ENCODE measurements around the gene CDC20.
A peak's percentile ranks its signal among the peaks of the same experiment; 100 is the strongest.
"Not testable (repeated sequence)": the region's sequence is repeated elsewhere in the genome, so short reads cannot be mapped to it uniquely, and the experiment has no call there.

Gene CDC20

DNA sequence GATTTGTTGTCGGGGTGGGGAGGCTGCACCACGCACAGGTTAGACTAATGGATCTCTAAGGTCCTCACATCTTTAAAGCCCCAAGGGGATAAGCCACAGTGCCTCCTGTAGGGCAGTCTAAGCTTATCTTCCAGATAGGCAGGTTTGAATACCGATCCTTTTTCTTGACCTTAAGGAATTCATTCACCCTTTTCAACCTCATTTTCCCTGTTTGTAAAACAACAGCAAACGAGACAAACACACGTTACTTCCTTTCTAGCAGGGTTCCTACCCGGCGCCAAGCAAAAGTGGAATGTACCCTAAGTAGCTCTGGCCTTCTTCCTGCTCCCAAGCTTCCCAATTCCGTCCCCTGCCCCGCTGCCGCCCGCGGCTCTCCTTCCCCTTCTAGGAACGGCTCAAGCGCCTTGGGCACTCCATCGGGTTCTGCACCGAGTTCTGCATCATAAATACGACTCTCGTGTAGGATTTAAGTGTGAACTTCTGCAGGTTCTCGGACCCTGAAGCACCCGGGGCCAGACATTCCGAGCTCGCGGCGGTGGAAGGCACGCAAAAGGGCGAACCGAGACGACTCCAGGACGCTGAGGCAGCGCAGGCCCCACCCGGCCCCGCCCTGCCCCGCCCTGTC is 548 bp upstream of the CDC20 start:
- peak; percentile 36 for DNase-seq

DNA sequence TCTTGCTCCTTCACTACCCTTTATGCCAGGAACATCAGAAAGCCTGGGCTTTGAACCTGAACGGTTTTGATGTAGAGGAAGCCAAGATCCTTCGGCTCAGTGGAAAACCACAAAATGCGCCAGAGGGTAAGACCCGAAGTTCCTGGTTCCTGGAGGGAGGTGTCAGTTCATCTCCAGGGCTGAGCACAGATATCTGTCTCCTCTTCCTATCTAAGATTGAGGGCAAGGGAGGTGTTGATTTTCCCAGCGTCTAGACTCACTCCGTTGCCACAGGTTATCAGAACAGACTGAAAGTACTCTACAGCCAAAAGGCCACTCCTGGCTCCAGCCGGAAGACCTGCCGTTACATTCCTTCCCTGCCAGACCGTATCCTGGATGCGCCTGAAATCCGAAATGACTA is 915 bp downstream of the CDC20 start:
- DNase-seq: no peak

DNA sequence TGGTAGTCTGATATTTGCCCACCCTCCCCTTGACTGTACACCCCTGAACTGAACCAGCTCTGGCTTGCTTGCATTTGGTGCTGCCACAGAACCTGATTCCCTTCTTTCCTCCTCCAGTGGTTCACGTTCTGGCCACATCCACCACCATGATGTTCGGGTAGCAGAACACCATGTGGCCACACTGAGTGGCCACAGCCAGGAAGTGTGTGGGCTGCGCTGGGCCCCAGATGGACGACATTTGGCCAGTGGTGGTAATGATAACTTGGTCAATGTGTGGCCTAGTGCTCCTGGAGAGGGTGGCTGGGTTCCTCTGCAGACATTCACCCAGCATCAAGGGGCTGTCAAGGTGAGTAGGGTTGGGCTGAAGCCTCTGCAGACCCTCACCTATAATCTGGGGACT is 1.8 kb downstream of the CDC20 start:
- no peak for DNase-seq

DNA sequence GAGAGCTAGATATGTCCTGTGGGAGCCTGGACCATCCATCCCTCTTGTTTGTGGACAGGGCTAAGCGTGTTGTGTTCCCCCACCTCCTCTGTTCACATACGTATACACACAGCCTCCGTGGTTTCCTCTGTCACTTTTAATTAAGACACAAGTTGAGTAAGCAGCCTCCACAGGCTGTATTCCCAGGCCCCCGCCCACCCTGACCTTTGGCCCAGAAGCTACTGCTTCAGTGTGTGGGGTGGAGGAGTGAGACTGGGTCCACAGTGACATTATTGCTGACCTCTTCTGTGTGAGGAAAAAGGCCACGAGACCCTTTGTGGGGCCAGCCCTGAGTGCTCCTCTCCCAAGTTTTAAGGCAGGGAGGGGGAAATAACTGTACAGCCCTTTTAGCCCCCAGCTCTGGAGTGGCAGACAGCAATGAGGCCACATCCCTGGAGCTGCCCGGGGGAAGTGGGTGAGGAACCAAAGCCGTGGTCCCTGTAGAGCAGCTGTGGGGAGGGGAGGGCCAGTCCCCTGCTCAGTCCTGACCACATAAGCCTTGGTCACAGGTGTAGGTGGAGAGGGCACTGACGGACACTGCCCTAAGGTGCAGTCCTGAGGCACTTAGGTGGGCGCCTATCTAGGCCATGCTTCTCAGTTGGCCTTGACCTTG is 4.6 kb downstream of the CDC20 start:
- DNase-seq: peak; percentile 35

DNA sequence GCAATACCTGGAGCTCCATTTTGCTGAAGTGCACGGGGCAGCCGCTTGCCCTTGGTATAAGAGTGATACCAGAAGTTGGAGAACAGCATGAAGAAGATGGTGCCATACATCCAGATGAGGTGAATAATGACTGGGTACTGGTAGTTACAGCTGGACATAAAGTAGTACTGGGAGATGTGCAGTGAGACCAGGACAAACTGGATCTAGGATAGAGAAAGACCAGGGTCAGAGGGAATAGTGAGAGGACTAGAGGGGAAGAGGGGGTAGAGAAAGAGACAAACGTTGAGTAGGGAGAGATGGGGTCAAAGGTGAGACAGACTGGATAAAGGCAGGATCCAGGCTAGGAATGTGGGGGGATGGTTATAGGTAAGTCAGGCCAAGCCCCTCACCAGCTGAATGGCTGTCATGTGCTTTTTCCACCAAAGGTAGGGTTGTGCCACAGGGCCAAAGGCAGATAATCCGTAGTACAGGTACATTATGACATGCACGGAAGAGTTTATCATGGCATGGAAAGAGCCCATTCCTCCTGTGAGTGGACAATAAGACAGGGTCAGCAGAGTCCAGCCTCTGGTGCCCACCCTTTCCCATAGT is 5.2 kb downstream of the CDC20 start:
- no peak for DNase-seq

DNA sequence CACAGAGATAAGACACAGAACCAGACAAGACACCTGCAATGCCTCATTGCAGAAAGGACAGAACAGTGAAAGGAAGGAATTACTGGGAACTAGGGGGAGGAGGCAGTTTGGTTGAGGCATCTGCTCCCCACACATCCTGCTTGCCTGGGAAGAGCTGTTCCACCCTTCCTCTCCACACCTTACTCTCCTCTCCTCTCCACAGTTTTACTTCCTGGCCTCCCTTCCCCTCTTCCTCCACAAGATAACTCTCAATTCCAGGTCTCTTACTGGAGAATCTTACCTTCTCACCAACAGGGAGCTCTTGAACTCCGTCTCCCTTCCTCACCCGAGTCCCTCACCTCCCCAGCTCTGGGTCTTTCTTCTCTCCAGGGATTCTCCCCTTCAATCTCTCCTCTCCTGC is 6.9 kb downstream of the CDC20 start:
- DNase-seq: no peak

DNA sequence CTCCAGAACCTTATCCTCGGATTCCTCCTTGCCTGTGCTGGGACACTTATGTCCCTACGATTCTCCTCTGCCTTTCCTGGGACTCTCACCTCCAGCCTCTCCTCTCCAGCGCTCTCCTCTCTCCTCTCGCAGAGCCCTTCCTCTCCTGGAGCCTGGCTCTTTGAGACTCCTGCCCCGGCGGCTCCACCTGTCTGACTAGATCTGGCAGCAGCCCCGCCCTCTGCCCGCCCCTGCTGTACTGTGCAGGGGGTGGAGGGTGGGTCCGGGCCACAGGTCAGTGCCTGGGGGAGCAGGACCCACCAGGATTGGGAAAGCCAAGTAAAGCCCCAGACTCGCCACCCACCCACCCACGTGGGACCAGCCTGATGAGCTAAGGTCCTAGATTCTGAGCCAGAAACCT is 7.4 kb downstream of the CDC20 start:
- peak; percentile 42 for DNase-seq

DNA sequence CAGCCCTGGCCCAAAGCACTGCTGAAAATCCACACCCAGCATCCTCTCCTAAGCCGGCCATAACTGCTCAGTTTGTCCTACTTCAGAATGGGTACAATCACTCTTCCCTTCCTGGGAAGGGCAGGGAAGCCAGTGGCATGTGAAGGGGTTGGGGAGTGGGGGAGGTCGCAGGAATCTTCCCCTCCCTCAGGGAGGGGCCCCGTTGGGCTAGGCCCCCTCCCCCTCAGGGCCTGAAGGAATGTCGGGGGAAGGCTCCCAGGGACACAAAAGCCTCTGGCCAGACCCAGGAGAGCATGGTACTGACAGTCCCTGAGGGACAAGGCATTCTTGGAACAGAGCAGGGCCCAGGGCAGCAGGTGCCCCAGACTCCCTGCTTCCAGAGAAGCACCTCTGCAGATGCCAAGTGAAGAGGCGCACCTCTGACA is 7.8 kb downstream of the CDC20 start:
- no peak for DNase-seq

DNA sequence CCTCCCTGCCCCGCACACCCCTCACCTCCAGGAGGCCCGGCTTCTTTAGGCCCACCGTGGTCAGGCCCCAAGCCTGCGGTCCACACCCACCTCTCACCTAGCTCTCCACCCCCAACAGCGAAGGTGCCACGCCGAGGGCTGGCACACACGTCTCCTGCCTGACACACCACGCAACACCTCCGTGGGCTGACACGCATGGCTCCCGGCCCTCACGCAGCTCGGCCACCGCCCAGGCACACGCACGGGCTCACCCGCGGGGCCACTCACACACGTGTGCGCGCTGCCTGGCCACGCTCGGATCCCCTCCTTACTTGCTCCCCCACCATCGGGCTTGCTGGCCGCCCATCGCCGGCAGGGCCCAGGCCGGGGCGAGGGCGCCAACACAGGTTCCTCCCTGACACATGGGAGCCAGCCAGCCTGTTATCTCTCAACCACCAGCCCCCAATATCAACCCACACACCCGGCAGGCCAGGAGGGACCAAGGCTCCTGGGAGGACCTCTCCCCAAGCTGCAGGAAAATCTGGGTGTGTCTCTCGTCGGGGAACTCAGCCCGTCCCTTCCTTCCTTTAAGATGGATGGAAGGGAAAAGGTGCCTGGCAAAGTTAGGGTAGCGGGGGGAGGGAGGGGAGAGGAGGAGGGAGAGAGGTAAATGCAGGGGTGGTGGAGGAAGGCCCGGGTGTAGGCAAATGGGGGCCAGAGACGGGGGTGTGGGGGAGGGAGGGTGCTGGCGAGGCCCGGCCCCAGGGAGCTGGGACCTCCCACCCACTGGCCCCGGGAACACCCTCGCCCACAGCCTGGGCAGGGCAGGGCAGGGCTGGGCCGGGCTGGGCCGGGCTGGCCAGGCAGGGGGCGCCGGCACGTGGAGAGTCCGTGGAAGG is 8.5 kb downstream of the CDC20 start:
- DNase-seq: peak; percentile 47

DNA sequence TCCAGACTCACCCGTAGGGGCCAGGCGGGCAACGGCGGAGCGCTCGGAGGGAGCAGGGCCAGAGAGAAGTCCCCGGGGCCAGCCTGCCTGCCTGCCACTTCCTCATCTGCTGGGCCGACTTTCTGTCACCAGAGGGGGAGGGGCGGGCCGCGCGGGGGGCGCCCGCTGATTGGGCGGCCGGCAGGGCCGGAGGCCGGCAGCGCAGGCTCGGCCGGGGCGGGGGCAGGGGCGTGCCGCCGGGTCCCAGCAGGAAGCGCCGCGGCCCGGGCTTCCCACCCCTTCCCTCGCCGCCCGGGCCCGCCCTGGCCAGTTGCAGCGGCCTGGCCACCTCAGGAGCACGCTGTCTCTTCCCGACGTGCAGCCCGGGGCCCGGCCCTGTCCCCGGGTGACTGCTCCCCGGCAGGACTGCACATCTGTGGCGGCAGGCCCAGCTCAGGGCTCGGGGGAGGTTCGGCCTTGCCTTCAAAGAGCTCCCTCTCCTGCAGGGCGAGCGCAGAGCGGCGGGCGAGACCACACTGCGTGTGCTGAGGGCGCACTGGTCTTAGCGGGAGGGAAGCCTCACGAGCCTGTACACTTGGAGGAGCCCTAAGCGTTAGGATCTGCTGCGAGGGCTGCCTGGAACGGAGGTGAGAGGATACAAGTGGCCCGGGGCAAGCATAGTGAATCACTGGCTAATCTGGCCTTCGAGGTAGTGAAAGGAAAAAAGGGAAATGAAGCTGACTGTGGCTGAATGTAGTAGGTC is 9.3 kb downstream of the CDC20 start, which contains the start of gene ELOVL1:
Gene ELOVL1 (minus strand): TSS at position 108 of the 742 bp plus-strand sequence. CDS start 2,402 bp downstream, outside the sequence.
- DNase-seq: peak; percentile 92

DNA sequence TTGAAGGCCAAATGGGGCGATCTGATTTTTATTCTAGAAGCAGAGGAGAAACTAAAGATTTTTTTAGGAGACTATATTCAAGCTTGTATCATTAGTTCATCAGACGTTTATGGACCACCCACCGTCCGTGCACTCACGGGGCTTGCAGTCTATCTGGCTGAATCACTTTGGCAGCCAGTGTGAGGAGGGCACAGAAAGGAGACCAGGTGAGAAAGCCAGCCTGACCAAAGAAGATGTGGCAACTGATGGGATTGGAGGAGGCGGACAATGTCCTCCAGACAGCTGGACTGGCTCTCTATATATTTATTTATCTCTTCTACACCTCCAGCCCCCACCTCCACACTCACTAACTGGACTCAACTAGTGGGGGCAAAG is 9.9 kb downstream of the CDC20 start:
- peak; percentile 36 for DNase-seq

DNA sequence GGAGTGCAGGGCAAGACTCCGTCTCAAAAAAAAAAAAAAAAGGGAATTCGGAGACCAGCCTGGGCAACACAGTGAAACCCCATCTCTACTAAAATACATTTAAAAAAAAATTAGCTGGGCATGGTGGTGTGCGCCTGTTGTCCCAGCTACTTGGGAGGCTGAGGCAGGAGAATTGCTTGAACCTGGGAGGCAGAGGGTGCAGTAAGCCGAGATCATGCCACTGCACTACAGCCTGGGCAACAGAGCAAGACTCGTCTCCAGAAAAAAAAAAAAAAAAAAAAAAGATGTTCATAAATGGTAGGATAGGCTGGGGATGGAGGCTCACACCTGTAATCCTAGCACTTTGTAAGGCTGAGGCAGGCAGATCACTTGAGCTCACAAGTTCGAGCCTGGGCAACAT is 11.0 kb downstream of the CDC20 start:
- DNase-seq: not testable (repeated sequence)

DNA sequence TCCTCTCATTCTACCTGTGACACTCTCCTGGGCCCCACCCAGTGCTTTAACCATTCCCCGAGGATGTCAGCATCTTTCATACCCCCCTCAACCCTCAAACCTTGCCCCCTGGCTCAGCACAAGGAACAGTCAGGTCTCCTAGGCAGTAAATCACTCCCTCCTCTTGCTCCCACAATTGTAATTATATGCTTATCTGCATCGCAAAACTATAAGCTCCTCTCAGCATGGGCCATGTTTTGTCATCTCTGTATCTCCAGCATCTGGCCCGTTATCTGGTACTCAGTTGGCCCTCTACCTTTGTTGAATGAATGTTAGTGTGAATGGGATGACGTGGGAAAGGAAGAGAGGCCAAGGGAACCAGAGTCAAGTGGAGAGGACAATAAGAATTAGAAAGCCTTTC is 11.8 kb downstream of the CDC20 start:
- DNase-seq: no peak

DNA sequence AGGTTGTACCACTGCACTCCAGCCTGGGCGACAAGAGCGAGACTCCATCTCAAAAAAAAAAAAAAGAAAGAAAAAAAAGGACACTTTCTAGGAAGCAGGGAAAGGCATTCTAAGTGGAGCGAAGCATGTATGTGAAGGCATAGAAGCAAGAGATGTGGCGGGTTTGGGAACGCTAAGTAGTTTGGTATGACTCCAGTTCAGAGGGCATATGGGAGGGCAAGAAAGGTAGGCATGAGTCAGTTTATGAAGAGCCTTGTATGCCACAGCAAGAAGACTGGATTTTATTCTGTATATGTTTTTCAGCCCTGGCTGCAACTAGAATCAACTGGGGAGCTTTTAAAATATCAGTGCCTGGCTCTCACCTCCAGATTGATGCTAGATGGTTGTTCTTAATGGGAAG is 13.4 kb downstream of the CDC20 start:
- DNase-seq: no peak

DNA sequence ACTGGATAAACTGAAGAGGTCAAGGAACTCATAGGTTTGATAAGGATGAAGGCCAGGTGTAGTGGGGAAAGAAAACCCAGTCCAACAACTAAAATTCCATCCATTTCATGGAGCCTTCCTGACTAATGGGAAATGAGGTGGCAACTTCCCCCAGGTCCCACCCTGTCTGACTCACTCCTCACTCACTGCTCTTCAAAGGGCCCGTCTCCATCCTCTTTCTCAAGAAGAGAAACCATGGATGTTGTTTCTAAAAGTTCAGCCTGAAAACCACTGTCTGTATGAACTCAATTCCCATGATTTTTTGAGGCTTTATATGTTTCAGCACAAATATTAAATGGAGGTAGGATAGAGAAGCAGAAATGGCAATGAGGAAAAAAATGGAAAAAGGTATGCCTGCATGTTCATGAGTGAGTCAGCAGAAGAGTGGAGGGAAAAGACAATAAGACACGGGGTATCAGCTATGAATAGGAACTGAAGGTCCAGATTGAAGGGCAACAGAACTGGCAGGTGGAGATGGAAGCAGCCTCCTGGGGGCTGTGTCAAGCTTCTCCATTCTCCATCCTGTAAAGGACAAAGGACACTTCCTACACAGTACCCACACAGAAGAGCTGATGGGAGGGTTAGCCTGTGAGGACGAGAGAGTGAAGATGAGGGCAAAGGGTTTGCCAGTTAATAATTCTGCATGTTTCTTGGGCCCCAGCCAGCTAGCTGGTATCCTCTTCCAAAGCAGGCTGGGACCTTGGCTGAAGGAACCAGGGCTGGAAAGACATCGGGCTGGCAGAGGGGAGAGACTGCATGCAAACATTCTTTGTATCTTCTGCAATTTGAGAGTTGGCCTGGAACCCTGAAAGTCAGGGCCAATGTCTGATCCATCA is 14.5 kb downstream of the CDC20 start:
- DNase-seq: no peak

DNA sequence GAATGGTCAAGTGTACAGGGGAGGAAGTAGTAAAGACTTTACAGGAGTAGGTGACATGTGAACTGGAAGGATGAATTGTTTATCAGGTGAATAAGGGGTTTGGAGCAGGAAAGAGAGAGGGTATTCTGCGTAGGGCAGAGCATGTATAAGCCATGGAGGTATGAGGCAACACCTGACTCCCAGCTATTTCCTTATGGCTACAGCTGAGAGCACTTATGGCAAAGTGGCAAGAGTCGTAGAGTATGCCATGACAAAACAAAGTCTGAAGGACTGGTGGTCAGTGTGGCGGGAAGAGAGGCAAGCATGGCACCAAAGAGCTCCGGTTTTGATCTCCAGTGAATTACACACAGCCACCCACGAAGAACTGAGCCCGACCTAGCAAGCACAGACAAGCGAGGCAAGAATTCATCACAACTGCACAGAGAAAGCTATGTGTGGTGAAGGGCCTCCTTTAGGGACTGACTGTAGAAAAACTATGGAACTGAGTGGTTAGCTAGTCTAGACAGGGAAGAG is 18.0 kb downstream of the CDC20 start:
- DNase-seq: no peak

DNA sequence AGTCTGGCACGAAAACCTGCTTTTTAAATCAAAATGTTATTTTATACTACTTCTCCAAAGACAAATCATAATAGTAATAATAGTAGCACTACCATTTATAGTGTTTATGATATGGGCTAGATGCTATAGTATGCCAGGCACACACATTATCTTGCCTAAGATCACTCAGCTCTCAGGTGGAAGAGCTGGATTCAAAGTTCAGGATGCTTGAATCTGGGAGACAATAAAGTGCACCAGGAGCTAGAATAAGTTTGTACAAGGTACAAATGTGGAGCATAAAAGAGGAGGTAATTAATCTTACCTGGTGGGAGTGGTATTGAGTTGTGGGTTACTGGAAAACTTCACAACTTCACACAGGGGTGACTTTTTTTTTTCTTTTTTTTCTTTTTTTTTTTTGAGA is 19.1 kb downstream of the CDC20 start:
- no peak for DNase-seq

DNA sequence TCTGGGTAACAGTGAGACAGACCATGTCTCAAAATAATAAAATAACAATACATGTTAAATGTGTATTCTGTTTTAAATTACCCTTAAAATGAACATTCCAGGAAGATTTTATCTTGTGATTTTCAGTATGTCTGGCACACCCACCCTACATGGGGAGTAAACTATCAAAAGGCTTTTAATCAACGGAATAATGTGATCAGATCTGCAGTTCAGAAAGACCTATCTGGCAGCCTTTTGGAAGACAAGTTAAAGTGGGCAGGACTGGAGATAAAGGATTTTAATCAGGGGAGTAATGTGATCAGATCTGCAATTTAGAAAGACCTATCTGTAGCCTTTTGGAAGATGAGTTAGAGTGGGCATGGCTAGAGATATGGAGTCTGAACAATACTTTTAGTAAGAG is 20.7 kb downstream of the CDC20 start:
- DNase-seq: no peak

DNA sequence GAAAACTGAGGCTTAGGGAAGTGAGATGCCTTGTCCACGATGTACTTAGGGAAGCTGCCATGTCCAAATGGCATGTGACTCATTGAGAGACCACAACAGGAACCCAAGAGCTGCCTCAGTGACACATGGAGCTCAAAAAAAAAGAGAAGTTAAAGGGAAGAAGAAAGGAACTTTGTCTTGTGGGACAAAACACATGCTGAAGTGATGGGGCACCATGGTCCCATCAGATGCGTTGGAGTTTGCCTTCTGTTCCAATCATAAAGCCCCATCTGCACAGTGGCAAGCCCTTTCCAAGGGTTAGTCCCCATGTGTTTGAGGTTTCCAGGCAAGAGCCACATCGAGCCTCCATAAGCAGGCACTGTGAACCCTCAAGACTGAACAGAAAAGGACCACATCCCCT is 22.8 kb downstream of the CDC20 start:
- DNase-seq: no peak

DNA sequence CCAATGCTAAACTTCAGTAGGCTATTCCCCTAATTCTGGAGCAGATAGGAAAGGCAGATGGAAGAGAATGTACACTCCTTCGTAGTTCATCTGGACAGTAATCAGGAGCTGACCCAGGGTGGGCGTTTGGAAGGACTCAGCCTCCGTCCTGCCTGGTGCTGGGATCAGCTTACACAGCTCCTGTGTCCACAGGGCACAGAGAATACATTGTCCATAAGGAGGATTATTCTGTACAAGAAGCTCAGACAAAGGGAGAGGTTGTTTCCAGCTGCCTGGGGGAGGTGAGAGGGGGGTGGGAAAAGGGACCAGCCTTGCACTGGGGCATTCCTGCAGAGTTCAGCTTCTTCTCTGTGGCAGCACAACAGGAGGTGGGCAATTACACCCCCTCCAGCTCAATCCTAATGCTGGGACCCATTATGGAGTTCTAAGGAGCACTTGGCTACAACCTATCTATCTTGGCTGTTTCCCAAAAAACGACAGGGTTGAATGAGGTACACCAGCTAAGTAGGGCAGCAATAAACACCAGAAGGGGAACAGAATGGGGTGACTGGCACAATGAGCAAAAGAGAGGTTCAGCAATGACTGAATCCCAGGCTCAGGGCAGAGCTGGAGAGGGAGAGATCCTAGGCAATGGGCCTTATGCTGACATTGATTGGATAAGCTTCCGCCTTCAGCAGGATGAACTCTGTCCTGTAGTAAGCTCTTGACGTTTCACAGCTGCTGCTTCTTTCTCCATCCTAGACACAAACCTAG is 23.4 kb downstream of the CDC20 start:
- no peak for DNase-seq

DNA sequence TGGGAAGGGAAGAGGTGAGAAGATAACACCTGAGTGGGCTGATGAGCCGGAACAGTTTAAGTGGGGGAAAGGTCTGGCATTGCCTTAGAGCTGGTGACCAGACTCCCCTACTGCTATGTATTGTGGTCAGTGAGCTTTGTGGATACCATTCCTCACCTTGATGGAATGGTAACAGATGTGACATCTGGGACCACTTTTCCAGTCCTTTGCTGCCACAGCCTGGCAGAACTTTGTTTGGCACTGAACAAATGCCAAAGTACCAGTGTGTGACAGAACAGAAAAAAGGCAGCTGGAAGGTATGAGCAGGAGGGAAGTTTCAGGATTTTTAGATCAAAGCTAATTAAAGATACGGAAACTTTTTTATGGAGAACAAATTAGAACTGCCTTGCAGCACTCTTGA is 24.7 kb downstream of the CDC20 start:
- DNase-seq: no peak

All from stimulated activated CD8-positive, alpha-beta memory T cell treated with anti-CD3 and anti-CD28 coated beads, Interleukin-4, amount 100 ng/mL, for 48 hours (primary cell).